Measurements from ENCODE around the gene ZNF385A. TPM values are rescaled to one million over a fixed set of nuclear protein-coding genes. Genes with fewer than 3 reads are reported as not detected.
A peak's percentile ranks its signal among the peaks of the same experiment; 100 is the strongest.

Gene ZNF385A
- total RNA-seq, 1 experiment from 2014 or later, result 5.7 TPM

GRCh38 chr12:54387114-54387467 is 2.6 kb upstream of the ZNF385A start:
- Histone ChIP-seq H4K20me1 (ENCODE audit: control insufficient read depth, insufficient read depth, insufficient read length) (no peaks in the 10 kb centered on the region), H3K4me2 (ENCODE audit: insufficient read depth, insufficient read length, low read length) (no peak overlapping the region), H3K23me2 (ENCODE audit: insufficient read length, low read depth, low read length, poor library complexity, severe bottlenecking) (peaks cover 26% of the 10 kb centered on the region), H2AFZ (ENCODE audit: low read length) (no peak overlapping the region), H3K27ac (ENCODE audit: insufficient read length, low read depth, low read length) (no peak overlapping the region), H3K27me3 (ENCODE audit: insufficient read depth, low read length) (no peaks in the 10 kb centered on the region), H3T11ph (ENCODE audit: low read length) (no peak overlapping the region), H3K9me3 (ENCODE audit: control insufficient read depth, low read depth, low read length) (no peaks in the 10 kb centered on the region), H3K56ac (ENCODE audit: insufficient read length, low read depth, low read length) (no peak overlapping the region), H4K91ac (ENCODE audit: insufficient read length, low read depth, low read length) (no peak overlapping the region), H2BK15ac (ENCODE audit: low read depth, low read length) (no peak overlapping the region), H3K4me1 (ENCODE audit: insufficient read depth, low read length) (peaks cover 31% of the 10 kb centered on the region), H3K23ac (ENCODE audit: insufficient read length, low read depth, low read length) (no peak overlapping the region), H4K5ac (ENCODE audit: insufficient read length, low read depth, low read length) (no peak overlapping the region), H3K79me2 (ENCODE audit: insufficient read depth, low read length) (no peaks in the 10 kb centered on the region; the same call in 1 of the 2 replicates), H2BK5ac (ENCODE audit: insufficient read length, low read length) (no peak overlapping the region), H3K4ac (ENCODE audit: low read depth, low read length) (no peak overlapping the region), H2AK5ac (ENCODE audit: insufficient read length, low read length) (no peak overlapping the region), H3K9ac (ENCODE audit: extremely low read depth, insufficient read length, low read length) (no peak overlapping the region), H2BK20ac (ENCODE audit: low read depth, low read length, poor library complexity, severe bottlenecking) (no peak overlapping the region), H3K79me1 (ENCODE audit: insufficient read depth, low read depth, low read length, poor library complexity, severe bottlenecking) (no peaks in the 10 kb centered on the region), H3K14ac (ENCODE audit: insufficient read depth, low read length) (no peak overlapping the region), H2BK120ac (ENCODE audit: low read depth, low read length, poor library complexity, severe bottlenecking) (no peak overlapping the region), H3K18ac (ENCODE audit: insufficient read length, low read depth, low read length) (peak overlapping the region; percentile 0), H2BK12ac (ENCODE audit: insufficient read length, low read depth, low read length) (no peak overlapping the region), H4K8ac (replicated peaks; ENCODE audit: insufficient read length, low read depth, low read length) (no peak overlapping the region)
- H3K27me3 Mint-ChIP-seq (ENCODE audit: low read depth), result peaks cover 7% of the 10 kb centered on the region
- H3K27ac Mint-ChIP-seq, result peak overlapping the region in 2 of 3 experiments; percentile 76 to 85; a peak in 3 of 7 replicates
- H3K4me3 Mint-ChIP-seq, result peak overlapping the region in 1 of 2 experiments; percentile 3; a peak in 1 of 5 replicates
- no peak for DNase-seq
- no peaks in the 10 kb centered on the region for H3K9me3 Mint-ChIP-seq
- no peak for TF ChIP-seq CTCF (conservative IDR thresholded peaks at IDR 0.05)
- WGBS (ENCODE audit: extremely low coverage, insufficient read length, low lambda C conversion rate), result no CpG with 5 or more reads among the region's 3 CpGs
- peaks cover 68 to 73% of the 10 kb centered on the region in 2 experiments for H3K4me1 Mint-ChIP-seq
- H3K36me3 Mint-ChIP-seq (ENCODE audit: insufficient read depth in 1 of 3, low read depth in 3 of 3), result peaks cover 2 to 11% (median 6%) of the 10 kb centered on the region in 3 experiments; a peak in 6 of 7 replicates
